Measurements from ENCODE around the gene CDH6.

CDH6 gene

DNA sequence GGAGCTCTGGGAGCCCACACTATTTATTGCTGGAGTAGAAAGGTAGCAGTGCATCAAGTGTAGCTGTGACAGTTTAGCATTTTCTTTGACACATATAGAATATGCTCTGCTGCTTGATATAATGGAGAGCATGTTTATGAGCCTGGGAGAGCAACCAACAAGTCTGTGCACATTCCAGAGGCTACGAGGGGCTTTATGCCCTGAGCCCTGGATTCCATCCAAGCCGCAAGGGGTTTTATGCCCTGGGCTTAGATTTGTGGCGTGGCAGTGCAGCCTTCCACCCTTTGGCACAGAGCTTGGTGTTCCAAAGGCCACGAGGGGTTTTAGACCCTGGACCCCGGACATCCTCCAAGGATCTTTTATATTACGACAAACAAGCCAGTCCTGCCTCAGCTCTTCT lies 14.6 kb downstream of the CDH6 start:
- H2AFZ ChIP-seq (ENCODE audit: low read length) = no peak overlapping the region
- H3K9me2 ChIP-seq (replicated peaks; ENCODE audit: low read depth, low read length) = no peaks in the 10 kb centered on the region
- no peaks in the 10 kb centered on the region for H3K9me3 ChIP-seq (ENCODE audit: insufficient read depth, low read depth, low read length)
- no peaks in the 10 kb centered on the region for H3K27me3 ChIP-seq (ENCODE audit: insufficient read depth, low read length, poor library complexity, severe bottlenecking)
- no peak overlapping the region for H3K9ac ChIP-seq (ENCODE audit: low read depth, low read length, poor library complexity, severe bottlenecking)
- H3K4me2 ChIP-seq (ENCODE audit: low read depth, low read length, poor library complexity, severe bottlenecking) = no peak overlapping the region
- no peaks in the 10 kb centered on the region for H3F3A ChIP-seq (ENCODE audit: low read depth)
- H3K79me2 ChIP-seq (ENCODE audit: insufficient read depth, low read length) = no peaks in the 10 kb centered on the region
- H4K20me1 ChIP-seq (ENCODE audit: insufficient read depth, low read length, poor library complexity, severe bottlenecking) = no peaks in the 10 kb centered on the region
- H3K4me1 ChIP-seq (ENCODE audit: insufficient read depth, low read length, poor library complexity, severe bottlenecking) = no peaks in the 10 kb centered on the region
- H3K36me3 ChIP-seq (ENCODE audit: insufficient read depth, low read length) = no peaks in the 10 kb centered on the region
- TF ChIP-seq, protein P1, sequence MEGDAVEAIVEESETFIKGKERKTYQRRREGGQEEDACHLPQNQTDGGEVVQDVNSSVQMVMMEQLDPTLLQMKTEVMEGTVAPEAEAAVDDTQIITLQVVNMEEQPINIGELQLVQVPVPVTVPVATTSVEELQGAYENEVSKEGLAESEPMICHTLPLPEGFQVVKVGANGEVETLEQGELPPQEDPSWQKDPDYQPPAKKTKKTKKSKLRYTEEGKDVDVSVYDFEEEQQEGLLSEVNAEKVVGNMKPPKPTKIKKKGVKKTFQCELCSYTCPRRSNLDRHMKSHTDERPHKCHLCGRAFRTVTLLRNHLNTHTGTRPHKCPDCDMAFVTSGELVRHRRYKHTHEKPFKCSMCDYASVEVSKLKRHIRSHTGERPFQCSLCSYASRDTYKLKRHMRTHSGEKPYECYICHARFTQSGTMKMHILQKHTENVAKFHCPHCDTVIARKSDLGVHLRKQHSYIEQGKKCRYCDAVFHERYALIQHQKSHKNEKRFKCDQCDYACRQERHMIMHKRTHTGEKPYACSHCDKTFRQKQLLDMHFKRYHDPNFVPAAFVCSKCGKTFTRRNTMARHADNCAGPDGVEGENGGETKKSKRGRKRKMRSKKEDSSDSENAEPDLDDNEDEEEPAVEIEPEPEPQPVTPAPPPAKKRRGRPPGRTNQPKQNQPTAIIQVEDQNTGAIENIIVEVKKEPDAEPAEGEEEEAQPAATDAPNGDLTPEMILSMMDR (conservative IDR thresholded peaks at IDR 0.05; ENCODE audit: low read length) = no peak
- no peak for TF ChIP-seq EZH2phosphoT487 (IDR thresholded peaks at IDR 0.05; ENCODE audit: borderline replicate concordance)
- no peak overlapping the region for H3K4me3 ChIP-seq (ENCODE audit: low read length, poor library complexity, severe bottlenecking)

DNA sequence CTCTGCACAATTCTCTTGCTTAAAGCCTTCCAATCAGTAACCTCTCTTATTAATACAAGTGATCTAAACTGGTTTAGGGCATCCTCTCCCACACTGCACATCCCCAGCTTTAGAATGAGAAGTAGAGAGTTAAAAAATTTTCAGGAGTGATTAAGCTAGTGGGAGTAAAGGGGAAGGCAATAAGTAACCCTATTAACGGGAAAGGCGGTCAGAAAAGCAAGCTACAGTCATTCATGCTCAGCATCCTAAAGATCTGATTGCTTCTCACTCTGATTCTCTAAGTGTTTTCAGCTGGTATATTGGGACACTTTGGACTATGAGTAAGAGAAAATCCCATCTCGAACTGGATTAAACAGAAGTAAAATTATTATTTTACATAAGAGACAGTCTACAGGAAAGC lies 15.8 kb downstream of the CDH6 start:
- H3K9me3 ChIP-seq (ENCODE audit: insufficient read depth, low read depth, low read length) = no peaks in the 10 kb centered on the region
- H3F3A ChIP-seq (ENCODE audit: low read depth) = no peaks in the 10 kb centered on the region
- no peak overlapping the region for H3K4me2 ChIP-seq (ENCODE audit: low read depth, low read length, poor library complexity, severe bottlenecking)
- H3K79me2 ChIP-seq (ENCODE audit: insufficient read depth, low read length) = no peaks in the 10 kb centered on the region
- no peaks in the 10 kb centered on the region for H3K9me2 ChIP-seq (replicated peaks; ENCODE audit: low read depth, low read length)
- H3K4me3 ChIP-seq (ENCODE audit: low read length, poor library complexity, severe bottlenecking) = no peak overlapping the region
- TF ChIP-seq, protein P1 (conservative IDR thresholded peaks at IDR 0.05; ENCODE audit: low read length) = no peak
- TF ChIP-seq EZH2phosphoT487 (IDR thresholded peaks at IDR 0.05; ENCODE audit: borderline replicate concordance) = no peak
- H3K36me3 ChIP-seq (ENCODE audit: insufficient read depth, low read length) = no peaks in the 10 kb centered on the region
- H3K9ac ChIP-seq (ENCODE audit: low read depth, low read length, poor library complexity, severe bottlenecking) = no peak overlapping the region
- no peaks in the 10 kb centered on the region for H4K20me1 ChIP-seq (ENCODE audit: insufficient read depth, low read length, poor library complexity, severe bottlenecking)
- no peaks in the 10 kb centered on the region for H3K27me3 ChIP-seq (ENCODE audit: insufficient read depth, low read length, poor library complexity, severe bottlenecking)
- no peak overlapping the region for H2AFZ ChIP-seq (ENCODE audit: low read length)
- no peaks in the 10 kb centered on the region for H3K4me1 ChIP-seq (ENCODE audit: insufficient read depth, low read length, poor library complexity, severe bottlenecking)

DNA sequence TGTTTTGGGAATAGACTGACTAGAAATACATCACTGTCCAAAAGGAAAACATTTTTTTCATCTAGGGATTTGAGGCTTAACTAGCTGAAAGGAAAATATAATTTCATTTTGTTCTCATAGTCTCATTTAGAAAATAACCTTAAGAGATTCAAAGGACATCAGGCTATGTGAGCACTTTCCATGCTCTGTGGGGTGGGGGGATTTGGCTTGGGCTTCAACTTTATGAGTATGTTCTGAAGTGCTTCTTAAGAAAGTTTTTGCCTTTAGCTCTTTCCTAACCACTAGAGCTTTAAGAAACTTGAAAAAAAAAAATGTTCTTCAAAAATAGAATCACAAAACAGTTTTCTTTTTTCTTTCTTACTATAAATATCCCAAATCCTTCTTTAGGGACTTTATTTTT lies 17.6 kb downstream of the CDH6 start:
- no peaks in the 10 kb centered on the region for H4K20me1 ChIP-seq (ENCODE audit: insufficient read depth, low read length, poor library complexity, severe bottlenecking)
- no peak overlapping the region for H3K9ac ChIP-seq (ENCODE audit: low read depth, low read length, poor library complexity, severe bottlenecking)
- H3K4me3 ChIP-seq (ENCODE audit: low read length, poor library complexity, severe bottlenecking) = no peak overlapping the region
- no peaks in the 10 kb centered on the region for H3K27me3 ChIP-seq (ENCODE audit: insufficient read depth, low read length, poor library complexity, severe bottlenecking)
- no peak overlapping the region for H2AFZ ChIP-seq (ENCODE audit: low read length)
- no peaks in the 10 kb centered on the region for H3K9me3 ChIP-seq (ENCODE audit: insufficient read depth, low read depth, low read length)
- no peaks in the 10 kb centered on the region for H3K36me3 ChIP-seq (ENCODE audit: insufficient read depth, low read length)
- H3K4me2 ChIP-seq (ENCODE audit: low read depth, low read length, poor library complexity, severe bottlenecking) = no peak overlapping the region
- H3K79me2 ChIP-seq (ENCODE audit: insufficient read depth, low read length) = no peaks in the 10 kb centered on the region
- no peaks in the 10 kb centered on the region for H3F3A ChIP-seq (ENCODE audit: low read depth)
- TF ChIP-seq, protein P1 (conservative IDR thresholded peaks at IDR 0.05; ENCODE audit: low read length) = no peak
- TF ChIP-seq EZH2phosphoT487 (IDR thresholded peaks at IDR 0.05; ENCODE audit: borderline replicate concordance) = no peak
- H3K9me2 ChIP-seq (replicated peaks; ENCODE audit: low read depth, low read length) = no peaks in the 10 kb centered on the region
- no peaks in the 10 kb centered on the region for H3K4me1 ChIP-seq (ENCODE audit: insufficient read depth, low read length, poor library complexity, severe bottlenecking)

Data from Loucy (cell line).